ENCODE measurements around the gene LAMC1.

DNA sequence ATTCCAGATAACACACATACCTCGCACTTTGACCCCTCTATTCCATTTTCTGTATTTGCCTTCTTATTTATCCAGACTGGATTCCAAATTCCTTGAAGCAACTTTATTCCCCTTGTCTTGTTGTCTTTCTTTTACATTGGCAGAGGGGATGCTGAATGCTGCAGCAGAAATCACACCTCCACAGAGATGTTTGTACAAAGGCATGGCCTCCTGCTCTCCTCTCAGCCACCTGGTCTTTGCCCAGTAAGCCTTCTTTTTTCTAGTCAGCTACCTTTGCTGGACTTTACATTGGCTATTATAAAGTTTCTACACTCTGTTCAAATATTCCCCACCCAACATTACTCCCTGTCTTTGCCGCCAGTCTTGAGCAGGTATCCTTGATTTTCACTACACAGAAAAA is 75.1 kb downstream of the LAMC1 start:
- TF ChIP-seq, protein P1, sequence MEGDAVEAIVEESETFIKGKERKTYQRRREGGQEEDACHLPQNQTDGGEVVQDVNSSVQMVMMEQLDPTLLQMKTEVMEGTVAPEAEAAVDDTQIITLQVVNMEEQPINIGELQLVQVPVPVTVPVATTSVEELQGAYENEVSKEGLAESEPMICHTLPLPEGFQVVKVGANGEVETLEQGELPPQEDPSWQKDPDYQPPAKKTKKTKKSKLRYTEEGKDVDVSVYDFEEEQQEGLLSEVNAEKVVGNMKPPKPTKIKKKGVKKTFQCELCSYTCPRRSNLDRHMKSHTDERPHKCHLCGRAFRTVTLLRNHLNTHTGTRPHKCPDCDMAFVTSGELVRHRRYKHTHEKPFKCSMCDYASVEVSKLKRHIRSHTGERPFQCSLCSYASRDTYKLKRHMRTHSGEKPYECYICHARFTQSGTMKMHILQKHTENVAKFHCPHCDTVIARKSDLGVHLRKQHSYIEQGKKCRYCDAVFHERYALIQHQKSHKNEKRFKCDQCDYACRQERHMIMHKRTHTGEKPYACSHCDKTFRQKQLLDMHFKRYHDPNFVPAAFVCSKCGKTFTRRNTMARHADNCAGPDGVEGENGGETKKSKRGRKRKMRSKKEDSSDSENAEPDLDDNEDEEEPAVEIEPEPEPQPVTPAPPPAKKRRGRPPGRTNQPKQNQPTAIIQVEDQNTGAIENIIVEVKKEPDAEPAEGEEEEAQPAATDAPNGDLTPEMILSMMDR (conservative IDR thresholded peaks at IDR 0.05 in 1 of 2, IDR thresholded peaks at IDR 0.05 in 1 of 2; ENCODE audit: extremely low read depth in 1 of 2, insufficient read depth in 1 of 2, low read depth in 1 of 2, low read length in 2 of 2): no peak
- no peak for TF ChIP-seq EZH2 (IDR thresholded peaks at IDR 0.05; ENCODE audit: borderline replicate concordance, low read length)
